HTR-8/SVneo (cell line): ENCODE measurements around the gene CCNC.
"Not testable (repeated sequence)": the region's sequence is repeated elsewhere in the genome, so short reads cannot be mapped to it uniquely, and the experiment has no call there.

Experiments
- DNase-seq: peaks from one replicate; pipeline ENCODE4 v3.0.0; 2011; ENCODE audit warnings: low spot score, mixed read lengths; ENCODE audit not compliant: insufficient read length
- FAIRE-seq: peaks from 2 replicates; lab custom pipeline; 2011; peaks lifted over from hg19 to GRCh38; lab: Jason Lieb, UNC

CCNC gene

GRCh38 chr6:99603421-99604165, 35.1 kb upstream of the CCNC start:
- DNase-seq: peak; percentile 22
- no peak for FAIRE-seq

GRCh38 chr6:99602520-99603420, 34.3 kb upstream of the CCNC start:
- no peak for DNase-seq
- FAIRE-seq: no peak

DNA sequence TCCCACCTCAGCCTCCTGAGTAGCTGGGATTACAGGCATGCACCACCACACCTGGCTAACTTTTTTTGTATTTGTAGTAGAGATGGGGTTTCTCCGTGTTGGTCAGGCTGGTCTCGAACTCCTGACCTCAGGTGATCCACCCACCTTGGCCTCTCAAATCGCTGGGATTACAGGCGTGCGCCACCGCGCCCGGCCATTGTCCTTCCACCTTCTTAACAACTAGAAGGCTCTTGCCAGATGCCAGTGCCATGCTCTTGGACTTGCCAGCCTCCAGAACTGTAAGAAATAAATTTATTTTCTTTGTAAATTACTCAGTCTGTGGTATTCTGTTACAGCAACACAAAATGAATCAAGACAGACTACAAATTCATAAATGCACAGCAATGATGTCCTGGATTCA, 26.2 kb upstream of the CCNC start:
- FAIRE-seq: not testable (repeated sequence)

GRCh38 chr6:99592900-99593299, 24.4 kb upstream of the CCNC start:
- no peak for DNase-seq
- no peak for FAIRE-seq

More for the DNA sequence above, 26.2 kb upstream of the CCNC start:
- not testable (repeated sequence) for DNase-seq

- FAIRE-seq (no peak), DNase-seq (no peak)
Measured at GRCh38 chr6:99591673-99592364, 23.4 kb upstream of the CCNC start.

GRCh38 chr6:99590728-99591672, 22.5 kb upstream of the CCNC start:
- FAIRE-seq (no peak), DNase-seq (no peak)

DNA sequence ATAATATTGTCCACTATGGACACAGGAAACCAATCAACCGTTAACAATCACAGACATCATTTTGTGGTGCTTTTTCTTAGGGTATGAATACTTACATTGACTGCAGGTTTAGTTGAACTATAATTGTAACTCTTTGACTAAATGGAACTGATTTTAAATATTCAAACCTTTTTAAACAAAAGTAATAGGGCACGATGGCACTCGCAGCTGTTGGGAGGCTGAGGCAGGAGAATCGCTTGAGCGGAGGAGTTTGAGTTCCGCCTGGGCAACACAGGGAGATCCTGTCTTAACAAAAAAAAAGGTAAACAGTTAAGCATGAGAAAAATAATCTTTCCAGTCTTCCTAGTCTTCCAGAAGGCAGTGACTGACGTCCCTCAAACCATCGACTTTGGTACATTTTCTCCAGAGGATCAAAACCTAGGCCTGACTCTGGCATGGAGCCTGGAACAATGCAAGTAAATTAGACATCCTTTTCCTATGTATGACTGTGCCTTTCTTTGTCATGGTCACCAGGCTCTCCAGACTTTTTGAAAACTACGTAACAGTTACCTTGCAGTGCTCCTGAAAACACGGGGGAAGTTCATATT, 21.5 kb upstream of the CCNC start:
- DNase-seq (no peak), FAIRE-seq (no peak)

DNA sequence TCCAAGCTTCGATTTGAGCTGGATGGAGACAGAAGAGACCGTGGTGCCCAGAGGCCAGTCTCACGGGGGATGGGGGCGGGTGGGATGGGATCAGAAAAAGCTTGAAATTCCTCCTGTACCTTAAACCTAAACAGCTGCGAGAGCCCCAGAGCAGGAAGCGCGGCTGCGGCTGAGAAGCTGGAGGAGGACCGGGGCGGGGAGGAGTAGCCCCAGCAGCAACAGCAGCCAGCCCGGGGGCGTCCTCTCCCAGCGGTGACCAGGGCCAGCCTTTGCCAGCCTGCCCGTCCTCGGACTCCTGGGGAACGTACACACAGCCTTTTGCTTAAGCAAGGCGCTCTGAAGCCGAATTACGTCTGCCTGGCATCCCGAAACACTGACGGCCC, 20.8 kb upstream of the CCNC start:
- DNase-seq (peak; percentile 27), FAIRE-seq (no peak)

DNA sequence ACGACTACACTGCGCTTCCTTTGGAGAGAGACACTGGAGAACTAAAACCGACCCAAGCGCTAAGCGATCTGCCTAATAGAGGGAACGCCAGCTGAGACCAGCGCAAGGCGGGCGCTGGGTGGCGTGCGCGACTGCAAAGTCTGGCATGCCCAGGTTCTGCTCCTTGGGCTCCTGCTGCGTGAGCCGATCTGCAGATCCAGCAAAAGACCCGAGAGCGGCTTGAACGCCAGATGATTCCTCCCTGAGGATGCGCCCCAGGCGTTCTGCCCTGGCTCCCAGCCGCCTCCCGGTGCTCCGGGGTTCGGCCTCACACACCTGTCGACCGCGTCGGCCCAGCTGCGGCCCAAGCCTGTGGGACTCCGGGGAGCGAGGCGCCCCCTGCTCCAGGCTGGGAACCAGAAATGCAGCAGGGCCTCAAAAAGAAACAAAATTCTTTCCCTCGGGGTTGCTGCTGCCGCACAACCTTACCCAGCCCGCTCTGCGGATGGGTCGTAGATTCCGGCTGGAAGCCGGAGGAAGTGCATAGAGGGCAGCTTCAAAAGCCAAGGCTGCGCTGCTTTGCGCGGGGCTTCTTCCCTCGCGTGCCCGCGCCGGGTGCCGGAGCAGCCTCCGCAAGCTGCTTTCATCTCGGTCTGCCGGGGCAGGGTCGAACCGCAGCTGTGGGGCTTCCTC, 20.3 kb upstream of the CCNC start:
- DNase-seq: peak; percentile 45
- no peak for FAIRE-seq

- FAIRE-seq: no peak
- DNase-seq: no peak
Measured at GRCh38 chr6:99587792-99588191, 19.3 kb upstream of the CCNC start.

GRCh38 chr6:99579781-99580180, 11.3 kb upstream of the CCNC start:
- DNase-seq (no peak), FAIRE-seq (no peak)

GRCh38 chr6:99575544-99576227, 7.2 kb upstream of the CCNC start:
- no peak for DNase-seq
- FAIRE-seq: no peak

DNA sequence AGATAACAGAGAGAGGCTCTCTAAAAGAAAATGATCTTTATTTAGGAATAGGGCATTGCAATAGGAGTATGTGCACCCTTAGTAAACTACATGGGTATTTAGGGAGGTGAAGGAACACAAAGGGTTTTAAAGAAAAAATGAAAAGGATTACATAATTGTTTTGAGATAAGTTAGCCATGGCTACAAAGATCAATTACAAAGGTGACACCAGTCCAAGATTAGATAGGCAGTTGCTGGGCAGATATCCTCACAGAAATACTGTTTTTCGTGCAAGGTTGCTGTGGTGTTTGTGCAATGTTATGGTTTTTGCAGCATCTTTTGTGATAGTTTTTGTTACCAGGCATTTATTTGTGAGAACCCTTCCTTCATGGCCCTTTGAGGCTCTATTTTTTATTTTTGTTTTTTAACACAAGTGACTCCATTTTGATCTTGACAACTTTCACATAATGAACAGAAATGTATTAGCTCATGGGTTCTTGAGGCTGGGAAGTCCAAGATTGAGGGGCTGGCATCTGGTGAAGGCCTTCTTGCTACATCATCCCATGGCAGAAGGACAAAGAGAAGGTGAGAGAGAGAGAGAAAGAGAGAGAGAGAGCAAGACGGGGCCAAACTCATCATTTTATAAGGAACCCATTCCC, 5.6 kb upstream of the CCNC start:
- DNase-seq (no peak), FAIRE-seq (no peak)

DNA sequence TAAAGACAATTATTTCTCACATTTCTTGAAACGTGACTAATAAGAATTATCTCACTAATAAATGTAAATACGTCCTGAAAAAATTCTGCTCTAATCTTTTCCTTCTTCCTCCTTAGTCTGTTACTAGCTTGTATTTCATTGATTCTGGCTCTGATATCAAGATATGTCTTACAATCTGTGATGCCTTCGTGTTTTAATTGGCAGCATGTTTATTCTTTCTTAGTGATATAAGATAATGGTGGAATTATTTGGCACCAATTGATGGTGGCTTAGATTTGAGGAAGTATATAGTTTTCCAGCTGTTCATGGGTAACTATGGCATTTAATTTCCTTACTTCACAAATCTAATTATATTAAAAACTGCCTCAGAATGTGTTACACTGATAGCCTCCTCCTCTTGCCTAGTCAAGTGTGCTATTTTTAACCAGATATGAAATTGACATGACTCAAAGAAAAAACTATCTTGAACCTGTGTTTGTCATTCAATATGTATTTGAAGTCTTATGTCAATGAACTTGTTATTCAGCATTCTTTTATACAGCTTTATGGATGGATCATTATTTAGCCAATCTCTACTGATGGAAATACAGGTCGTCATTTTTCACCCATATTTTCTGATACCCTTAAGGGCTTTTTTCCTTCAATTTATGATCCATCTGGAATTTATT, 5.3 kb downstream of the CCNC start:
- no peak for DNase-seq
- FAIRE-seq: no peak

DNA sequence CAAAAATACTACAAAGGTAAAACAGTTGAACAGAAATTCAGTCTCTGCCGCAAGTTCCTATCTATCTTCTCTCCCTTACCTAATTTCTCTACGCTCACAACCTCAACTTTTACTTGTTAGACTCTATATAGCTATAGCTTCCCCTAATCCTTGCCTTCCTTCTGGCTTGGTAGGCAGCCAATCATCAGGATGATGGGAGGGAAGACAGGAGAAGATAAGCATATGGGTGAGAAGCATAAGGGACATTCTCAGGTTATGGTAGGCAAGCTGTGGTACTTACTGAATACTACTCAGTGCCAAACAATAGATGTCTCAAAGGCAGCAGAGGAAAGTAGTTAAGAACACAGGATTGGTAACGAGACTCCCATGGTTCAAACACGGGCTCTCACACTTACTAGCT, 7.8 kb downstream of the CCNC start:
- no peak for FAIRE-seq
- DNase-seq: no peak

GRCh38 chr6:99559057-99559456, 9.4 kb downstream of the CCNC start:
- no peak for DNase-seq
- FAIRE-seq: no peak

GRCh38 chr6:99553888-99554287, 14.6 kb downstream of the CCNC start:
- FAIRE-seq (no peak), DNase-seq (no peak)
